H9 (cell line): ENCODE results near the gene FABP3. TPM values are rescaled to one million over a fixed set of nuclear protein-coding genes. Genes with fewer than 3 reads are reported as not detected.

Experiments
- DNase-seq: peaks from one replicate; pipeline ENCODE4 v3.0.0-alpha.2; 2017
- H2AFZ ChIP-seq: one replicate; pipeline ENCODE4 v1.6.1; 2013; ENCODE audit warnings: mild to moderate bottlenecking, low read length, control low read depth, moderate library complexity
- H2AK5ac ChIP-seq: 2 replicates; pipeline ENCODE4 v1.6.1; 2013; ENCODE audit warnings: low read length, control low read depth, mixed read lengths; ENCODE audit not compliant: insufficient read length
- H2BK120ac ChIP-seq: one replicate; pipeline ENCODE4 v1.6.1; 2013; ENCODE audit warnings: low read depth, mild to moderate bottlenecking, low read length, control low read depth, inconsistent platforms; ENCODE audit not compliant: poor library complexity, severe bottlenecking
- H2BK12ac ChIP-seq: 2 replicates; pipeline ENCODE4 v1.6.1; 2013; ENCODE audit warnings: low read length, control low read depth, mixed read lengths, low read depth; ENCODE audit not compliant: insufficient read length
- H2BK15ac ChIP-seq: 2 replicates; pipeline ENCODE4 v1.6.1; 2013; ENCODE audit warnings: low read depth, low read length, control low read depth
- H2BK20ac ChIP-seq: one replicate; pipeline ENCODE4 v1.6.1; 2013; ENCODE audit warnings: low read depth, mild to moderate bottlenecking, low read length, control low read depth, inconsistent platforms; ENCODE audit not compliant: poor library complexity, severe bottlenecking
- H2BK5ac ChIP-seq: 2 replicates; pipeline ENCODE4 v1.6.1; 2013; ENCODE audit warnings: low read length, control low read depth, mixed read lengths; ENCODE audit not compliant: insufficient read length
- H3K14ac ChIP-seq: 2 replicates; pipeline ENCODE4 v1.6.1; 2013; ENCODE audit warnings: low read length, control low read depth; ENCODE audit not compliant: insufficient read depth
- H3K18ac ChIP-seq: 2 replicates; pipeline ENCODE4 v1.6.1; 2013; ENCODE audit warnings: low read depth, mild to moderate bottlenecking, mixed read lengths, low read length, control low read depth; ENCODE audit not compliant: insufficient read length
- H3K23ac ChIP-seq: 2 replicates; pipeline ENCODE4 v1.6.1; 2013; ENCODE audit warnings: low read length, control low read depth, mixed read lengths, low read depth; ENCODE audit not compliant: insufficient read length
- H3K23me2 ChIP-seq: 2 replicates; pipeline ENCODE4 v1.6.1; 2013; ENCODE audit warnings: low read depth, mild to moderate bottlenecking, mixed read lengths, low read length, control low read depth; ENCODE audit not compliant: insufficient read length, poor library complexity, severe bottlenecking
- H3K27ac ChIP-seq: 2 replicates; pipeline ENCODE4 v1.5.1; 2013; ENCODE audit warnings: low read length, control low read depth, mixed read lengths, low read depth; ENCODE audit not compliant: insufficient read length
- H3K27me3 ChIP-seq: 2 replicates; pipeline ENCODE4 v1.6.1; 2013; ENCODE audit warnings: low read length, control low read depth, inconsistent platforms; ENCODE audit not compliant: insufficient read depth
- H3K4ac ChIP-seq: 2 replicates; pipeline ENCODE4 v1.6.1; 2013; ENCODE audit warnings: low read depth, mild to moderate bottlenecking, control low read depth, inconsistent platforms, low read length, moderate library complexity
- H3K4me1 ChIP-seq: 2 replicates; pipeline ENCODE4 v1.6.1; 2013; ENCODE audit warnings: low read length, control low read depth, inconsistent platforms; ENCODE audit not compliant: insufficient read depth
- H3K4me2 ChIP-seq: 2 replicates; pipeline ENCODE4 v1.6.1; 2013; ENCODE audit warnings: low read length, control low read depth, mixed read lengths; ENCODE audit not compliant: insufficient read length, insufficient read depth
- H3K56ac ChIP-seq: 2 replicates; pipeline ENCODE4 v1.6.1; 2013; ENCODE audit warnings: low read depth, mild to moderate bottlenecking, mixed read lengths, low read length, control low read depth; ENCODE audit not compliant: insufficient read length
- H3K79me1 ChIP-seq: 2 replicates; pipeline ENCODE4 v1.6.1; 2013; ENCODE audit warnings: low read depth, mild to moderate bottlenecking, moderate library complexity, low read length, control low read depth, inconsistent platforms; ENCODE audit not compliant: insufficient read depth, poor library complexity, severe bottlenecking
- H3K79me2 ChIP-seq: 2 replicates; pipeline ENCODE4 v1.6.1; 2013; ENCODE audit warnings: low read length, control low read depth, inconsistent platforms; ENCODE audit not compliant: insufficient read depth
- H3K9ac ChIP-seq: 2 replicates; pipeline ENCODE4 v1.6.1; 2013; ENCODE audit warnings: low read length, control low read depth, mixed read lengths; ENCODE audit not compliant: insufficient read length; ENCODE audit errors: extremely low read depth
- H3K9me3 ChIP-seq: one replicate; pipeline ENCODE4 v1.6.1; 2013; ENCODE audit warnings: low read depth, low read length, inconsistent platforms; ENCODE audit not compliant: control insufficient read depth
- H3T11ph ChIP-seq: one replicate; pipeline ENCODE4 v1.6.1; 2013; ENCODE audit warnings: mild to moderate bottlenecking, low read length, control low read depth, inconsistent platforms
- H4K20me1 ChIP-seq: one replicate; pipeline ENCODE4 v1.6.1; 2013; ENCODE audit not compliant: control insufficient read depth, insufficient read length, insufficient read depth
- H4K5ac ChIP-seq: 2 replicates; pipeline ENCODE4 v1.6.1; 2013; ENCODE audit warnings: low read depth, mild to moderate bottlenecking, mixed read lengths, low read length, control low read depth; ENCODE audit not compliant: insufficient read length
- H4K8ac ChIP-seq: replicated peaks from 2 replicates; pipeline ENCODE4 v1.6.1; 2013; ENCODE audit warnings: low read length, control low read depth, mixed read lengths, low read depth; ENCODE audit not compliant: insufficient read length
- H4K91ac ChIP-seq: 2 replicates; pipeline ENCODE4 v1.6.1; 2013; ENCODE audit warnings: low read depth, mild to moderate bottlenecking, moderate library complexity, mixed read lengths, low read length, control low read depth; ENCODE audit not compliant: insufficient read length
- H3K27ac Mint-ChIP-seq, 3 experiments: 2 replicates in 2 of 3; 3 replicates in 1 of 3; pipeline ENCODE4 v1.8.0; 2020 to 2021; ENCODE audit warnings: mixed read lengths in 3 of 3, mild to moderate bottlenecking in 1 of 3, moderate library complexity in 1 of 3
- H3K27me3 Mint-ChIP-seq: 2 replicates; pipeline ENCODE4 v1.8.0; 2021; ENCODE audit warnings: low read depth, mild to moderate bottlenecking, moderate library complexity, mixed read lengths
- H3K36me3 Mint-ChIP-seq, 3 experiments: 2 replicates in 2 of 3; 3 replicates in 1 of 3; pipeline ENCODE4 v1.8.0; 2020 to 2021; ENCODE audit warnings: low read depth in 3 of 3, mixed read lengths in 3 of 3; ENCODE audit not compliant: insufficient read depth in 1 of 3
- H3K4me1 Mint-ChIP-seq, 2 experiments: 2 replicates each; pipeline ENCODE4 v1.8.0; 2020; ENCODE audit warnings: mixed read lengths in 2 of 2
- H3K4me3 Mint-ChIP-seq, 2 experiments: 2 replicates in 1 of 2; 3 replicates in 1 of 2; pipeline ENCODE4 v1.8.0; 2020 to 2021; ENCODE audit warnings: mild to moderate bottlenecking in 2 of 2, mixed read lengths in 2 of 2, moderate library complexity in 1 of 2
- H3K9me3 Mint-ChIP-seq, 2 experiments: 2 replicates in 1 of 2; 3 replicates in 1 of 2; pipeline ENCODE4 v1.8.0; 2020; ENCODE audit warnings: mild to moderate bottlenecking in 2 of 2, mixed read lengths in 2 of 2, moderate library complexity in 1 of 2
- CTCF ChIP-seq: fragments of 200-600 bp; sonication (generic); conservative IDR thresholded peaks from 3 replicates; pipeline ENCODE4 v1.8.0; 2021; ENCODE audit warnings: antibody characterized with exemption, mild to moderate bottlenecking
- WGBS: extraction: QIAGEN DNeasy Blood & Tissue Kit; methylation state at CpG from one replicate; pipeline ENCODE4 v1.1.7; 2013; ENCODE audit warnings: missing lambda C conversion rate, low lambda C conversion rate, mixed read lengths; ENCODE audit not compliant: insufficient read length; ENCODE audit errors: extremely low coverage; 5-methylcytosine and 5-hydroxymethylcytosine counted together
- total RNA-seq: library from RNA; stranded (reverse); gene quantifications from 2 replicates; pipeline ENCODE4 v1.2.1, GENCODE V29; 2021

FABP3 gene
- total RNA-seq, 1 experiment from 2014 or later: 9.0 TPM

GRCh38 chr1:31382379-31382989 lies 9.6 kb upstream of the FABP3 start:
- Histone ChIP-seq H3K23me2 (no peaks in the 10 kb centered on the region), H2BK20ac (no peak overlapping the region), H3K18ac (no peak overlapping the region), H3K27ac (no peak overlapping the region), H3K4me2 (no peak overlapping the region), H3T11ph (no peak overlapping the region), H3K79me2 (no peaks in the 10 kb centered on the region), H3K4me1 (no peaks in the 10 kb centered on the region), H3K79me1 (no peaks in the 10 kb centered on the region), H3K9me3 (no peaks in the 10 kb centered on the region), H3K56ac (no peak overlapping the region), H3K4ac (no peak overlapping the region), H3K14ac (no peak overlapping the region), H2BK120ac (no peak overlapping the region), H2BK5ac (no peak overlapping the region), H4K5ac (no peak overlapping the region), H4K91ac (no peak overlapping the region), H2AK5ac (no peak overlapping the region), H2AFZ (no peak overlapping the region), H3K23ac (no peak overlapping the region), H3K9ac (no peak overlapping the region), H2BK12ac (no peak overlapping the region), H4K20me1 (no peaks in the 10 kb centered on the region), H3K27me3 (no peaks in the 10 kb centered on the region), H4K8ac (no peak overlapping the region), H2BK15ac (no peak overlapping the region)
- no peaks in the 10 kb centered on the region for H3K36me3 Mint-ChIP-seq
- no peak overlapping the region; a peak in 1 of 7 replicates for H3K27ac Mint-ChIP-seq
- no peak for TF ChIP-seq CTCF
- no CpG with 5 or more reads among the region's 3 CpGs for WGBS
- no peak for DNase-seq
- H3K4me1 Mint-ChIP-seq: peaks cover 0 to 9% of the 10 kb centered on the region in 2 experiments; a peak in 2 of 4 replicates
- H3K4me3 Mint-ChIP-seq: no peak overlapping the region
- H3K27me3 Mint-ChIP-seq: peaks cover 2% of the 10 kb centered on the region
- no peaks in the 10 kb centered on the region; a peak in 3 of 5 replicates for H3K9me3 Mint-ChIP-seq
